Forelimb muscle (tissue), 1 donor: ENCODE data around the gene TFF1. TPM values are rescaled to one million over a fixed set of nuclear protein-coding genes. Genes with fewer than 3 reads are reported as not detected.

Experiments
- DNase-seq: peaks from one replicate; pipeline ENCODE4 v3.0.0-alpha.2; 2013; ENCODE audit warnings: low read depth
- polyA plus RNA-seq: library from polyadenylated mRNA; unstranded; fragments of 120-200 nt; gene quantifications from one replicate; pipeline ENCODE4 v1.2.1, GENCODE V29; 2013; ENCODE audit not compliant: insufficient read length

Gene TFF1
- polyA plus RNA-seq, 1 donor: not detected

- no peak for DNase-seq
Observed at GRCh38 chr21:42343963-42344510, 22.3 kb downstream of the TFF1 start.

- no peak for DNase-seq
Observed at GRCh38 chr21:42343556-42343955, 22.8 kb downstream of the TFF1 start.

DNA sequence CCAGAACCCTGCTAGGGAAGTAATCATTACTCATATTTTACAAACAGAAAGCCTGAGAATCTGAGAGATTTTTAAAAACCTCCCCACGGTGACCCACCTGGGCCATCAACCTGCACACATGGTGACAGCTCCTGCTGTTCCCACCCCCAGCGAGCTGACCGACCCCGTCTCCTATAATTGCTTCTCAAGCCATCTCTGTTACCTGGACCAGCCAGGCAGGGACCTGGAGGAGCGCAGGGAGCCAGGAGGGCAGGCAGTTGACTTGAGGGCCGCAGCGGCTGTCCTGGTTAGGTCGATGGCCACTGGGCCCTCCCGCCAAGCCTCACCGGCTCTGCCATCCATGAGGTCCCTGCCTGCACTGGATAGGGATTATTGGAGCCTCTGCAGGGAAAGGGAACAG lies 23.2 kb downstream of the TFF1 start:
- DNase-seq: no peak

- no peak for DNase-seq
Observed at GRCh38 chr21:42341776-42342542, 24.4 kb downstream of the TFF1 start.

GRCh38 chr21:42340187-42341050 lies 25.9 kb downstream of the TFF1 start:
- no peak for DNase-seq

GRCh38 chr21:42338729-42339715 lies 27.3 kb downstream of the TFF1 start:
- no peak for DNase-seq

DNA sequence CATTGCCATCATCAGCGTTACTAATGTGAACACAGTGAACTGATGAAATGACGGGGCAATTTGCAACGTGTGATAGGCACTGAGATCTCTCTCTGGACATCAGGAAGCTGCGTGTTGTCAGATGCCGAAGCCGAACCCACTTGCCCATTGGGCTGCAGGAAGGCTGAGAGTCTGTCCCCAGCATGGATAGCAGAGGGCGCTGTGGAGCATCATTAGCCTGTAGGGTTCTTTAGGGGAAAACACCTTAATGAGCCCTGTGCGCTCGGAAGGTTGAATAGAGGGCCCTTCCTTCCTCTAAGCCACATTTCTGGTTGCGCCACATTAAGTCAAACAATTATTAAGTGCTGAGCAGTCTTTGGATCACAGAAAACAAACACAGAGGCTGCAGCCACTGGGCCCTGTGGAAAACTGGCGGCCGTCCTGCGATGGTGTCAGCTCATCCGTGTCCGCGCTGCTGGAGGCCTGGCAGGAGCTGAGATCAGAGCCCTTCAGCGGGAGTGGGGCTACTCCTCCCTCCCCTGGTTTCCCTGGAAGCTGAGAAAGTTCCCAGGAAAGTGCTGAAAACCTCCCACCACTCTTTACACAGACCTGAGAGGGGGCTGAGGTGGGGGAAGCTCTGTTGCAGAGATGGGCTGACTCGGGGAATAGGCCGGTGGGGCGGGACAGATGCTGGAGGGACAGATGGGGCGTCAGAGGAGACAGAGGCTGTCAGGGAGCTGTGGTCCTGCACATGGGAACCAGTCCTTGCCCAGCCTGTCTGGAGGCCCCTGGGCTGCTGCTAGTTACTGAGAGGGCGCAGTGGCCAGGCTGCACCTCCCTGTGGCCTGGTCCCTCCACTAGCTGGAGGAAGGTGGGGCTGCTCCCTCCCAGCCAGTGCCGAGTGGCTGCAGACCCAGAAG lies 28.3 kb downstream of the TFF1 start:
- no peak for DNase-seq

- DNase-seq: no peak
Observed at GRCh38 chr21:42337276-42337675, 29.1 kb downstream of the TFF1 start.

- DNase-seq: no peak
Observed at GRCh38 chr21:42336054-42336453, 30.3 kb downstream of the TFF1 start.

- DNase-seq: no peak
Observed at GRCh38 chr21:42332557-42333317, 33.6 kb downstream of the TFF1 start.

GRCh38 chr21:42331660-42332059 lies 34.7 kb downstream of the TFF1 start:
- DNase-seq: no peak

DNA sequence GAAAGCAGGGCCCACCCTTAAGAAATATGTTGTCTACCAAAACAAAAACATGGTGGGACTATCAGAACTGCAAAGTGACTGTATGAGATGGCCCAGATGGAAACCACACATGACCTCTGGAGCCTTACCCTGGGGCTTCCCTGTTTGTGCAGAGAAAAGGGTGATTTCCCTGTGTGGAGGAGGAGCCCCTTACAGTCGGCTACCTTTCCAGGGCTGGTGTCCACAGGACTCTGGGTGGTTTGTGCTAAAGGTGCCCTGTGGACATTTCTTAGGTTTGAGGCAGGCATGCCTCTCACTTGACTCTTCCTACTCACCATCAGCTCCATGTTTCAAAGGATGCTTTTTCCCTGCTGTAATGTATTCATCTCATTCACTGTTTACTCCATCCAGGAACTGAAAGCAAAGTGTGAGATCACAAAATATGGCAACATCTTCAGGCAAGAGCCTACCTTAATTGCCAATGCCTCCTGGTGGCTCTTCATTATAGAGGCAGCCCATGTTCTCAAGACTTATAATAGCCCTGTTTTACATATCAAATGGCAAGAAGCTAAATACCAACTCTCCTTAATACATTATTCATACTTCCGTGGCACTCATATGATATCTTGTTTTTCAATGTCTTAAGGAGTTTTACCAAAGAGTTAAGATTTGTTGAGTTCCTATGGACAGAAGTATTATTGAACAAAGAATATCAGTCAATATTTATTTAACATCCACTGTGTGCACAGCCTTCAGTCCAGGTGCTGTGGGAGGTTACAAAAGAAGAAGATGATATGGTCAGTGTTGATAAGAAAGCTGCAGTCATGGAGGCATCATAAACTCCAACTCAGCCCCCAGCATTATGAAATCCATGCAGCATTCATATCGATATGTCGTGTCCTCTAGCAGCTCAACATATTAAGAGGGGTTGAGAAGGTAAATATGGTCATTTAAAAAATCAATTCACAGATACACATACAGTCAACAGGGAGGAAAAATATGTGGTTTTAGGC lies 35.7 kb downstream of the TFF1 start:
- no peak for DNase-seq

DNA sequence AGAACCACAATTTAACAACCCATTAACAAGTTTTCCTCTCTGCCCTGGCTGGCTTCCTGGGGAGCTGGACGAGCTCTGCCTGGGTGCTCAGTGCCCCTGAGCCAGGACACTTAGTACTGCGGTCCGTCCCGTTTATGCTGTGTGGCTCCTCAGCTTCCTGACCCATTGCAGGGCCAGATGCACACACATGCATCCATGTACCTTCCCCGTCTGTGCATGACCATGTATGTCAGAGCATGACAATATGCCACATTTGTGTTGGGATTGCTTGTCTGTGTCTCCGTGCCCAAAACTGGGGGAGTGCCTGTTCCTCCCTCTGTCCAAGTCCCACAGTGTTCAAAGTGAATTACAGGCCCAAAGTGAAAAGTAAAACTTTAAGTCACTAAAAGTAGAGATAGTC lies 41.4 kb downstream of the TFF1 start:
- DNase-seq: no peak

- DNase-seq: no peak
Observed at GRCh38 chr21:42321845-42322244, 44.5 kb downstream of the TFF1 start.

GRCh38 chr21:42321231-42321630 lies 45.1 kb downstream of the TFF1 start:
- DNase-seq: no peak

- DNase-seq: no peak
Observed at GRCh38 chr21:42320791-42321190, 45.5 kb downstream of the TFF1 start.

- no peak for DNase-seq
Observed at GRCh38 chr21:42319851-42320572, 46.3 kb downstream of the TFF1 start.

GRCh38 chr21:42319376-42319775 lies 47.0 kb downstream of the TFF1 start:
- DNase-seq: no peak
